ENCODE measurements around the gene HAUS7.

Gene HAUS7

DNA sequence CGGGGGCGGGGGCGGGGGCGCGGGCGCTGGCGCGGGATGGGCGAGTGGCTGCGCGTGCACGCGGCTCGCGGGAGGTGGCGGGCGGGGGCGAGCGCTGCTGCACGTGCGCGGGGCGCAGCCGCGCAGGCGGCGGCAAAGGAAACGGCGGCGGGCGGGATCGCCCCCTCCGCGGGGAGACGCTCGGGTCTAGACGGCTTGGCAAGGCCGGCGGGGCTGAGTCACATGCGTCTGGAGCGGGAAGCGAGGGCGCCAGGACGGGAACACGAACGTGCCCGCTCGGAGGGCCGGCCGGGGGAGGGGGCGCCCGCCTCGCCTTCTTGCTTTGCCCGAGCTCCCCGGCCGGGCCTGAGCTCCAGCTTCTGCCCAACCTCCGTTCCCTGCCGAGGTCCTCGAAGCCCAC lies 4.3 kb upstream of the HAUS7 start:
- DNase-seq (ENCODE audit: low spot score in 2 of 2) (no peak), ATAC-seq (no peak)
- H3K36me3 Mint-ChIP-seq: no peaks in the 10 kb centered on the region
- H3K4me3 Mint-ChIP-seq: peak overlapping the region; percentile 25
- peaks cover 4% of the 10 kb centered on the region for H3K4me1 Mint-ChIP-seq
- H3K27ac Mint-ChIP-seq: no peak overlapping the region
- no peaks in the 10 kb centered on the region for H3K9me3 Mint-ChIP-seq

DNA sequence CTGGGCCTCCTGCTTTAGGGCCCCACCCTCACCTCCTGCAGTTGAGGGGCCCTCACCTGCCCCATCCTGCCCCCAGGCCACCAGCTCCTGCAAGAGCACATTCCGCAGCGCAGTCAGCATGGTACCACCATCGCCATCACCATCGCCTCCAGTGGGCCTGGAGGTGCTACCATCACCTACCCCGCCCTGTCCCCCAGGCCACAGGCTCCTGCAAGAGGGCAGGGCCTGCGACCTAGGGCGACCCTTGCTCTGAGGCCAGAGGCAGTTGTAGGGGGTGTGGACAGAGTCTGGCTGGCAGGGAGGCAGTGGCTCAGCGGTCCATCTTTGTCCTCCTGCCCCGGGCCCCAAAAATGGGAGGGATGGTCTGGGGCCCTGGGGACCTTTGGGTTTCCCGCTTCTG lies 3.9 kb upstream of the HAUS7 start:
- Mint-ChIP-seq H3K36me3 (no peaks in the 10 kb centered on the region), H3K27ac (no peak overlapping the region), H3K4me3 (peak overlapping the region; percentile 25), H3K9me3 (no peaks in the 10 kb centered on the region), H3K4me1 (peaks cover 4% of the 10 kb centered on the region)
- no peak for DNase-seq (ENCODE audit: low spot score in 2 of 2)
- no peak for ATAC-seq

DNA sequence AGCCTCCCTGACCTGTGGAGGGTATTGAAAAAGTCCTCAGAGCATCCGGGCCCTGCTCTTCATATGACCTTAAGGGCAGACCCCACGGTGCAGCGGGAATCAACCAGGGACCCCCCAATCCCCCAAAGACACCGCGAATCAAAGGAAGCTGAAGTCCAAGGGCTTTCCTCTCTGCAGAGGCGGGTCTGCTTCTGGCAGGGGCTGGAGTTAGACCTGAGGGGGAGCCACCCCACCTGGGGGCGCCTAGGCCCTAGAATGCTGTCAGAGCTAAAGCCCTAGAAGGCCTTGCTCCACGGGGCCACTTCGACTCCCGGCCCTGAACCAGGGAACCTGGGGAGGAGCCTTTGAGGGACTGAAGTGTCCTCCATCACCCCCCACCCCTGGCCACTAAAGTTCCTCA lies 2.8 kb upstream of the HAUS7 start:
- Mint-ChIP-seq H3K36me3 (no peaks in the 10 kb centered on the region), H3K4me3 (peak overlapping the region; percentile 36), H3K9me3 (no peaks in the 10 kb centered on the region), H3K4me1 (peaks cover 4% of the 10 kb centered on the region), H3K27ac (peak overlapping the region; percentile 81)
- no peak for DNase-seq (ENCODE audit: low spot score in 2 of 2)
- no peak for ATAC-seq

DNA sequence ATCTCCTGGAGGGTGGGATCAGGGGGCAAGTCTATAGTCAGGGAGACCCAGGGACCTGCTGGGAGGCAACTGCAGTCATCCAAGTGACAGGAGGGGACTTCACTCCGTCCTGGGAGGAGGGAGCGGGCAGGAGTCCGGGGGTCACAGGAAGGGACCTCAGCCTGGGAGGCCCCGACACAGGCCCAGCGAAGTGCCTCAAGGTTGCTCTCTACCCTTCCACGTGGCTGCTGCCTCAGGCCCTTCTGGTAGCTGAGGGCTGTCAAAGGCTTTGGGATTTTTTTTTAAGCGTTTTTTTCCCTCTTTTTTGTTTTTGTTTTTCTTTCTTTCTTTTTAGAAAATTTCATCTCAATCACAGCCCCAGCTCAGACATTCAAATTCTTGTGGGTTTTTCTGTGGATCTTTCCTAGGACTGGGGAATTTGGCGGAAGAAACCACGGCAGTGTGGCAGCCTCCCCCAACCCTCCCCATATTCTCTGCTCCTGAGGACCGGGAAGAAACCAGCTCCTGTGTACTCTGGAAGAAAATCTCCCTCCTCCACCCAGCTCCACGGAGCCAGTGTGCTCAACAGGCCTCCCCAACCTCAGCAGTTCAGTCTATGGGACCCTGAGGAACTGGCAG lies 1.4 kb upstream of the HAUS7 start:
- peaks cover 12% of the 10 kb centered on the region for H3K4me1 Mint-ChIP-seq
- no peak overlapping the region for H3K27ac Mint-ChIP-seq
- no peak for DNase-seq (ENCODE audit: low spot score in 2 of 2)
- no peaks in the 10 kb centered on the region for H3K9me3 Mint-ChIP-seq
- no peak overlapping the region for H3K4me3 Mint-ChIP-seq
- ATAC-seq: no peak
- peaks cover 9% of the 10 kb centered on the region for H3K36me3 Mint-ChIP-seq

DNA sequence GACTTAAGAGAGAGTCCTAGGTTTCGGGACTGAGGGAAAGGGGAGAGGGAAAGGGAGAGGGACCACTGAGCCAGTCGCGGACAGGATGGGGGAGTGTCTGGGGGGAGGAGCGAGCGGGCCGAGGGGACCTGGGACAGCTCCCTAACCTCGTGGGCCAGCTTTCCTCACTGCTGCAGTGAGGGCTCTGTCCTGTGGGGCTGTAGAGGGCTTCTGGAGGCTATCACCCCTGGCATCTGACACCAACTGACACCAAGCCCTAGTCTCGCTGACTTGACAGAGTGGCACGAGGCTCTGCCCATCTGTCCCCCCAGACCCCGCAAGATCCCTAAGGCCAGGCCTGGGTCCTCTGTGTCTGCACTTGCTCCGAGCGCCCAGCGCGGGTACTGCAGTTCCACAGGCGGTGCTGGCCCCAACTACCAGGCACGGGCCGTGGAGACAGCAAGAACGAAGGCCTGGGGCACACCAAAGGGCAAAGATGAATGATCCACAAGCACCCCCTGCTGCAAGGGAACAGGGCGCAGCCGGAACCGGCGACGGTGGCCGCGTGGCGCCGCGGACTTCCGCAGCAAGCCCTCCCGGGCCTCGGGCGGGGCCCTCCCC lies 465 bp downstream of the HAUS7 start:
- ATAC-seq (peak; percentile 52), DNase-seq (ENCODE audit: low spot score in 2 of 2) (no peak)
- peak overlapping the region; percentile 66 for H3K4me3 Mint-ChIP-seq
- H3K36me3 Mint-ChIP-seq: peaks cover 21% of the 10 kb centered on the region
- H3K4me1 Mint-ChIP-seq: peaks cover 12% of the 10 kb centered on the region
- no peak overlapping the region for H3K27ac Mint-ChIP-seq
- H3K9me3 Mint-ChIP-seq: no peaks in the 10 kb centered on the region

DNA sequence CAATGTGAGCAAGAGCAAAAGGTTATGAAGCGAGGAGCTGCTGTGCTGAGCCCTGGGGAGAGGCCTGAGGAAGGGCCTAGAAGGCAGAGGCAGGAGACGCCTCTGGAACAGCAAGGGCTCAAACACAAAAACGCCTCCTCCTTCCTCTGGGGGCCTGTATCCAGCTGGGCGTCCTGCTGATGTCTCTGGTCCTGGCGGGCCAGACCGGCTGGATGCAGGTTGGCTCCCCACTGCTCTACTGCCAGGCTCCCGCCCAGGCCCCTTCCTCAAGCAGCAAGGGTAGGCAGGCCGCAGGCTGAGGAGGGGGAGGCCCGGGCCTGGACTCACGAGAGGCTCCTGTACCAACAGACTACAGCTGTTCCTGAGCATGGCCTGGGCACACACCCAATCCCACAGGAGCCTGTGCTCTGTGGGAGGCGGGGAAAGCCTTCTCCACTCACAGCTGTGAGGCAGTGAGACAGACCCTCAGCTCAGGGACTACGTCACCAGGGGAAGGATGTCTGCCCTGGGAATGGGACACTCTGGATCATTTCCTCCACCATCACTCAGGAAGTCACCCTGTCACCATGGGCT lies 2.3 kb downstream of the HAUS7 start:
- H3K4me3 Mint-ChIP-seq: no peak overlapping the region
- H3K36me3 Mint-ChIP-seq: peaks cover 30% of the 10 kb centered on the region
- ATAC-seq: no peak
- no peaks in the 10 kb centered on the region for H3K9me3 Mint-ChIP-seq
- H3K4me1 Mint-ChIP-seq: peaks cover 12% of the 10 kb centered on the region
- no peak overlapping the region for H3K27ac Mint-ChIP-seq
- DNase-seq (ENCODE audit: low spot score in 2 of 2): no peak

DNA sequence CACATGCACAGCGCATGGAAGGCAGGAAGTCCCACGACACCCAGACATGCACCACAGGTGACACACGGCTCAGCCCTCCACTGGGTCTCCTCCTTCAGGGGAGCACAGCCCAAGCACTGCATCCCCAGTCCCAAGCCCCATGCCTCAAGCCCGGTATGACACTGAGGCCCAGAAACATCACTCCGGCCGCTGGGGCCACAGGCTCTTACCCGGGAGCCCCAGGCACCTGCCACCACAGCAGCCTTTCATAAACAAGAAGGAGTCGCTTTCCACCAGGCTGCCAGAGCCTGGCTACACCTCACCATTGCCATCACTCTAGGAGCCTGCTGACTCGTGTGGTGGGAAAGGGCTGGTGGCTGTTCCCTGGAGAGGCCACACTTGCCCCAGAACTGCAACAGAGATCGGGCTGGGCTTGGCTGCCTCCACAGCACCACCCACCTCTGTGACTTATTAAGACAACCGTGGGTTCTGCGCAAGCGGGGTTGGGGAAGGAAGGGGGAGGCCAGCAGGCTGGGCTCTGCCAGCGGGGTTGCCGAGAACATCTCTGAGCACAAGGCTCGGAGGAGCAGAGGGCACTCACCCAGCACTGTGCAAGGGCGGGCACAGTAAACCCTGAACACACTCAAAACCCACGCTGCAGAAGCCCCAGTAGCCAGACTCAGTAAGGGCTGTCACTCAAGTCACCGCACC lies 4.5 kb downstream of the HAUS7 start:
- Mint-ChIP-seq H3K36me3 (peaks cover 44% of the 10 kb centered on the region), H3K27ac (no peak overlapping the region), H3K4me1 (peaks cover 8% of the 10 kb centered on the region), H3K4me3 (no peak overlapping the region), H3K9me3 (no peaks in the 10 kb centered on the region)
- no peak for DNase-seq (ENCODE audit: low spot score in 2 of 2)
- no peak for ATAC-seq

DNA sequence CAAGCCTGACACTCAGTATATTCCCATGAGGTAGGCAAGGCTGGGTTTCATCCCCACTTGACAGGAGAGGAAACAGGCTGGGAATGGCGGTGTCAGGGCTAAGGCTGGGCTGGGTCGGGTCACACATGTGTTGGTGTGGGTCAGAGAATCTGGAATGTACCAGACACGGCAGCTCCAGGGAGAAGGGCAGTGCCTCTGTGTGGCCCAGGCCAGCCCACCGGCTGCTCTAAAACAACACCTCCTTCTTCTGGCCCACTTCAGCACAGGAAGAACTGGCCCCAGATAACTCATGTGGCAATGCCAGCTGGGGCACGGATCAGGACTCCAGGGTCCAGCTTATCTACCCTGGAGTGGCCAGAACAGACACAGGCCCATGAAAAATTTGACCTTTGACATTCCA lies 6.3 kb downstream of the HAUS7 start:
- H3K4me1 Mint-ChIP-seq: peaks cover 8% of the 10 kb centered on the region
- H3K36me3 Mint-ChIP-seq: peaks cover 60% of the 10 kb centered on the region
- no peak overlapping the region for H3K4me3 Mint-ChIP-seq
- H3K9me3 Mint-ChIP-seq: no peaks in the 10 kb centered on the region
- no peak overlapping the region for H3K27ac Mint-ChIP-seq
- no peak for DNase-seq (ENCODE audit: low spot score in 2 of 2)
- no peak for ATAC-seq

DNA sequence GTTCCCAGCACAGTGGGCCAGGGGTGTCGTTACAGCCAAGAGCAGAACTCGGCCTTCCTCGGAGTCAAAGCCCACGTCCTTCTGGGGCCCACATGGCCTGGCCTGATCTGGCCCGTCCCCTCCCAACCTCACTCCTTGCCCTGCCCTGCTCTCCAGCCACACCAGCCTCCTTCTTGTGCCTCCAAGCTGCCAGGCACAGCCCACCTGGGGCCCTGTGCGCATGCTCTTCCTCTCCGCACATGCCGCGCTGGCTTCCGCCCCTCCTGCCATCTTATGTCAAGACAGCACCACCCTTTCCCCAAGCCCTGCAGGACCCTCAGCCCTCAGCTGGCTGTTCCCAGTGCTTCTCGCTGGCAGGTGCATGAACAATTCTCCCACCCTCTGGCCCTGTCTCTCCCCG lies 6.8 kb downstream of the HAUS7 start:
- no peak for DNase-seq (ENCODE audit: low spot score in 2 of 2)
- ATAC-seq: no peak
- peaks cover 62% of the 10 kb centered on the region for H3K36me3 Mint-ChIP-seq
- H3K9me3 Mint-ChIP-seq: no peaks in the 10 kb centered on the region
- no peak overlapping the region for H3K4me3 Mint-ChIP-seq
- peaks cover 8% of the 10 kb centered on the region for H3K4me1 Mint-ChIP-seq
- no peak overlapping the region for H3K27ac Mint-ChIP-seq

DNA sequence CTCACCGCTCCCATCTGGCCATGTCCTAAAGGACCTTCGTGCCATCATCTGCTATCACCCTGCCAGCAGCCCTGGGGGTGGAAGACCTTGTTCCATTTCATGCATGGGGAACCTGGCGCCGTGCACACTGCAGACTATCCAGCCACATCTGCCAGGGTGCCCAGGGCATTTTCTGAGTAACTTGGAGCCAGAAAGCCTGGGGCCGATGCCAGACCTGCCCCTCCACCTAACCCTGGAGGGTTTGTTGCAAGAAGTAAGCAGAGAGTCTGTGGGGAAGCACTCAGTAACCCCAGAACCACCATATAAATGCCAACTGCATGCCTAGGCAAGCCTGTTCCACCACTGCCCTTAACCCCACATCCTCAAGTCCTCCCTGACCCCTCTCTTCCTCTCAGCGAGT lies 7.3 kb downstream of the HAUS7 start:
- ATAC-seq: no peak
- no peak overlapping the region for H3K27ac Mint-ChIP-seq
- H3K4me3 Mint-ChIP-seq: no peak overlapping the region
- peaks cover 62% of the 10 kb centered on the region for H3K36me3 Mint-ChIP-seq
- H3K4me1 Mint-ChIP-seq: peaks cover 8% of the 10 kb centered on the region
- DNase-seq (ENCODE audit: low spot score in 2 of 2): no peak
- H3K9me3 Mint-ChIP-seq: no peaks in the 10 kb centered on the region

DNA sequence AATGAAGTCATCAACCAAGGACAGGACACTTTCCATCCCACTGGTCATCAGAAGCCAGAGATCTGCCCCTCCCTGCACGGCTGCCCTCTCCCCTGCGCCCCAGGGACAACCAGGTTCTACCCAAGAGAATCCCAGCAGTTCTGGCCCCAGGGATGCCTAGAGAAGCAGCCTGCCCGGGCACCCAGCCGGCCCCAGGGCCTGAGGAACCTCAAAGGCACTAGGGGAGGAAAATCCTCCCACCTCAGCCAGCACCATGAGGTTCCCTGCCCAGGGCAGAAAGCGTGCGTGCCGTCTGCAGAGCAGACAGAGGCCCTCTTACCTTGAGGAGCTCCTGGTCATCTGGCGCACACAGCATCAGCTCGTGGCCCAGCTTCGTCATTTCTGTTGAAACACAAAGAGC lies 8.1 kb downstream of the HAUS7 start:
- no peak overlapping the region for H3K4me3 Mint-ChIP-seq
- peaks cover 59% of the 10 kb centered on the region for H3K36me3 Mint-ChIP-seq
- ATAC-seq: no peak
- no peak for DNase-seq (ENCODE audit: low spot score in 2 of 2)
- no peak overlapping the region for H3K27ac Mint-ChIP-seq
- H3K4me1 Mint-ChIP-seq: peaks cover 3% of the 10 kb centered on the region
- H3K9me3 Mint-ChIP-seq: no peaks in the 10 kb centered on the region

DNA sequence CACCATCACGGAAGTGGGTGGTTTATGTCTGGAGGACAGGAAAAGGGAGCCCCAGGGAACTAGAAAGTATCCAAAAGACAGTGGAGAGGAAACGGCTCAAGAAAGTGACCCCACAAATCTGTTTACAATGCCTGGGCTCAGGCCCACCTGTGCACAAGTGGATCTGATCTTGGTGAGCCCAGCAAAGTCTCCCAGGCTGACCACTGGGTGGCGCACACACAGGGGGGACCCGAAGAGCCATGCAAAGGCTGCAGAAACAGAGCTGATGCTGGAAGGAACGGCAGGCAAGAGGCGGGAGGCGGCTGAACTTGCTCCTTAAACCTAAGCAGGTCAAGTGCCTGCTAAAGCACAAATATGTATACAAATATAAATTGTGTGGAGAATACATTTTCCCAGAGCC lies 9.6 kb downstream of the HAUS7 start:
- Mint-ChIP-seq H3K36me3 (peaks cover 61% of the 10 kb centered on the region), H3K4me1 (no peaks in the 10 kb centered on the region), H3K27ac (no peak overlapping the region), H3K9me3 (no peaks in the 10 kb centered on the region), H3K4me3 (no peak overlapping the region)
- peak in 1 of 2 donors; percentile 52 for DNase-seq (ENCODE audit: low spot score in 2 of 2)
- peak; percentile 58 for ATAC-seq

DNA sequence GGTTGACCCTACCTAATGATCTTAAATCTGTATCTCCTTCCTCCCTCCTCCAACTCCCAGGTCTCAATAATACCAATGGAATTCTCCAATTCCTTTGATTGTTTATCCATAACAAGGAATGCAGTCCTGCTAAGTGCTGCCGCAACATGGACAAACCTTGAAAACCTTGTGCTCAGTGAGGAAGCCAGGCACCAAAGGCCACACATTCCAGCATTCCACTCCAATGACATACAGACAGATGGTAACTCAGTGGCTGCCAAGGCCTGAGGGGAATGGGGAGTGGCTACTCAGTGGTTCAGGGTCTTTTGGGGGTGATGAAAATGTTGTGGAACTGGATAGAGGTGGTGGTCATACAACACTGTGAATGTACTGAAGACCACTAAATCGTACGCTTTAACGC lies 10.4 kb downstream of the HAUS7 start:
- ATAC-seq: no peak
- Mint-ChIP-seq H3K4me1 (no peaks in the 10 kb centered on the region), H3K36me3 (peaks cover 60% of the 10 kb centered on the region), H3K4me3 (no peak overlapping the region), H3K9me3 (no peaks in the 10 kb centered on the region), H3K27ac (no peak overlapping the region)
- DNase-seq (ENCODE audit: low spot score in 2 of 2): no peak

DNA sequence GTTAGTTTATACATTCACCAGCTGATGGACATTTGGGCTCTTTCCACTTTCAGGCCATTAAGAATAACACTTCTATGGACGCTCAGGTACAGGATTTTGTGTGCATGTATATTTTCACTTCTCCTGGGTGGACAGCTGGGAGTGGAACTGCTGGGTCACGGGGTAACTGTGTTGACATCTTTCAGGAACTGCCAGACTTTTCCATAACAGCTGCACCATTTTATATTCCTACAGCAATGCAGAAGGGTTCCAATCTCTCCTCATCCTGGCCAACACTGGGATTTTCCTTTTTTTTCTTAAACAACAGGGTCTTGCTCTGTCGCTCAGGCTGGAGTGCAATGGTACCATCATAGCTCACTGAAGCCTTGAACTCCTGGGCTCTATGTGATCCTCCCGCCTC lies 11.9 kb downstream of the HAUS7 start:
- ATAC-seq: no peak
- H3K27ac Mint-ChIP-seq: no peak overlapping the region
- DNase-seq (ENCODE audit: low spot score in 2 of 2): no peak
- H3K36me3 Mint-ChIP-seq: peaks cover 63% of the 10 kb centered on the region
- H3K4me1 Mint-ChIP-seq: no peaks in the 10 kb centered on the region
- no peaks in the 10 kb centered on the region for H3K9me3 Mint-ChIP-seq
- no peak overlapping the region for H3K4me3 Mint-ChIP-seq

DNA sequence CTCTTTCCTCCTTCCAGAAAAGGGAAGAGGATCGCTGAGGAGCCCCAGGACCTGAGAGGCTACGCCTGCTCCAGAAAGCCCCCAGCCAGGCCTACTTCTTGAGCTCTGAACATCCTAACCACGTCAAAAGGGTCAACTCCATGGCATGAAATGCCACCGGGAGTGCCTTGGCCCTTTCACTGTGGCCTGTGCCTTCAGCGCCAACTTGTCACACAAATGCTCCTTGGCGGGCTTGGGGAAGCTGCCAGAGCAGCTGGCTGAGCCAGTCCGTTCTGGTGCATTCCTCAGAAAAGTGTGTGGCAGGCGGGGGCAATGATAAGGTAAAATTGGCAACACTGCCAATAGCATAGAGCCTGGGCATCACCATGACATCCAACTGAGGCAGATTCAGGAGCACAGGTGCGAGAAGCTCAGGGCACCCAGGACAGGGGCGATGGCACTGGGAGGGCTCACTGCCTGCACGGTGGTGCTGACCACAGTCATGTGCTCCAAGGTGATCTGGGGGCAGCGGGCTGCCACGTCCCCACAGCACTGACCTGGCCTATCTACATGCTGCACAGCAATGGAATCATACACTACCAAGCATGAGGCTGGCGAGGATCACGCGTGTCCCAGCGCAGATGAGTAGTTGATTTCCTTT lies 12.4 kb downstream of the HAUS7 start:
- no peaks in the 10 kb centered on the region for H3K4me1 Mint-ChIP-seq
- peaks cover 69% of the 10 kb centered on the region for H3K36me3 Mint-ChIP-seq
- no peak overlapping the region for H3K27ac Mint-ChIP-seq
- no peak for ATAC-seq
- H3K9me3 Mint-ChIP-seq: no peaks in the 10 kb centered on the region
- no peak for DNase-seq (ENCODE audit: low spot score in 2 of 2)
- H3K4me3 Mint-ChIP-seq: no peak overlapping the region

All from stimulated activated effector memory CD8-positive, alpha-beta T cell treated with anti-CD3 and anti-CD28 coated beads, Interleukin-12 subunit alpha, Interleukin-12 subunit beta, amount 100 ng/mL, for 72 hours (primary cell).